ENCODE measurements around the gene NOL9. TPM values are rescaled to one million over a fixed set of nuclear protein-coding genes. Genes with fewer than 3 reads are reported as not detected.

Gene NOL9
- total and polyA plus RNA-seq, 2 donors (not counting 3 experiments of a cell fraction or from before 2014, with no cell fraction given), result 14.1 to 42.9 TPM

GRCh38 chr1:6574818-6575217 lies 20.5 kb upstream of the NOL9 start:
- CTCF ChIA-PET, result no interaction called here
- H3K9ac ChIP-seq (replicated peaks; ENCODE audit: extremely low read depth, insufficient read depth, low read length), result no peak overlapping the region
- H3K79me2 ChIP-seq (ENCODE audit: control insufficient read depth, insufficient read depth, low read length), result no peaks in the 10 kb centered on the region
- no peak overlapping the region for H3K4me3 ChIP-seq (replicated peaks in 1 of 3; ENCODE audit: insufficient read depth in 1 of 3, low read depth in 1 of 3, low read length in 3 of 3)
- peaks cover 4% of the 10 kb centered on the region for H3K4me1 ChIP-seq (ENCODE audit: control insufficient read depth, extremely low read depth, insufficient read depth, low read length)
- TF ChIP-seq GATA2 (IDR thresholded peaks at IDR 0.05; ENCODE audit: insufficient read depth, insufficient read length, low read depth, low read length) (no peak), POLR2A (IDR thresholded peaks at IDR 0.05; ENCODE audit: low read depth, low read length) (no peak), POLR2AphosphoS5 (IDR thresholded peaks at IDR 0.05; ENCODE audit: insufficient read depth, low read depth, low read length) (no peak), JUN (IDR thresholded peaks at IDR 0.05; ENCODE audit: borderline replicate concordance, insufficient read depth, insufficient read length, low read depth) (no peak), FOS (IDR thresholded peaks at IDR 0.05; ENCODE audit: borderline replicate concordance, insufficient read depth, low read length) (no peak), EZH2 (IDR thresholded peaks at IDR 0.05; ENCODE audit: borderline replicate concordance, low read depth, low read length, severe bottlenecking) (no peak), MYC (IDR thresholded peaks at IDR 0.05; ENCODE audit: low read depth, low read length) (no peak)
- TF ChIP-seq, protein P1, sequence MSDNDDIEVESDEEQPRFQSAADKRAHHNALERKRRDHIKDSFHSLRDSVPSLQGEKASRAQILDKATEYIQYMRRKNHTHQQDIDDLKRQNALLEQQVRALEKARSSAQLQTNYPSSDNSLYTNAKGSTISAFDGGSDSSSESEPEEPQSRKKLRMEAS (IDR thresholded peaks at IDR 0.05; ENCODE audit: insufficient read depth, insufficient read length), result no peak
- TF ChIP-seq, protein P2, sequence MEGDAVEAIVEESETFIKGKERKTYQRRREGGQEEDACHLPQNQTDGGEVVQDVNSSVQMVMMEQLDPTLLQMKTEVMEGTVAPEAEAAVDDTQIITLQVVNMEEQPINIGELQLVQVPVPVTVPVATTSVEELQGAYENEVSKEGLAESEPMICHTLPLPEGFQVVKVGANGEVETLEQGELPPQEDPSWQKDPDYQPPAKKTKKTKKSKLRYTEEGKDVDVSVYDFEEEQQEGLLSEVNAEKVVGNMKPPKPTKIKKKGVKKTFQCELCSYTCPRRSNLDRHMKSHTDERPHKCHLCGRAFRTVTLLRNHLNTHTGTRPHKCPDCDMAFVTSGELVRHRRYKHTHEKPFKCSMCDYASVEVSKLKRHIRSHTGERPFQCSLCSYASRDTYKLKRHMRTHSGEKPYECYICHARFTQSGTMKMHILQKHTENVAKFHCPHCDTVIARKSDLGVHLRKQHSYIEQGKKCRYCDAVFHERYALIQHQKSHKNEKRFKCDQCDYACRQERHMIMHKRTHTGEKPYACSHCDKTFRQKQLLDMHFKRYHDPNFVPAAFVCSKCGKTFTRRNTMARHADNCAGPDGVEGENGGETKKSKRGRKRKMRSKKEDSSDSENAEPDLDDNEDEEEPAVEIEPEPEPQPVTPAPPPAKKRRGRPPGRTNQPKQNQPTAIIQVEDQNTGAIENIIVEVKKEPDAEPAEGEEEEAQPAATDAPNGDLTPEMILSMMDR (IDR thresholded peaks at IDR 0.05; ENCODE audit: extremely low read depth in 1 of 2, insufficient read depth in 1 of 2, low read depth in 1 of 2, low read length in 2 of 2), result no peak
- dilution Hi-C loops (cut with MboI; ENCODE audit: extremely low pct_ligation_motif_present, low sequenced_read_pairs) (no loop called here), intact Hi-C loops (cut with micrococcal nuclease) (no loop called here)
- DNase-seq (ENCODE audit: low read depth, low spot score) (no peak), FAIRE-seq (no peak)
- POLR2A ChIA-PET, result no interaction called here
- H3K4me2 ChIP-seq (ENCODE audit: insufficient read depth, low read length), result no peak overlapping the region
- no peak overlapping the region for H2AFZ ChIP-seq (ENCODE audit: low read depth, low read length)
- BruUV-seq (replicated peaks), result no TSS peak
- no peaks in the 10 kb centered on the region for H4K20me1 ChIP-seq (replicated peaks; ENCODE audit: control insufficient read depth, extremely low read depth, insufficient read depth, low read length)
- no peak overlapping the region for H3K27ac ChIP-seq (ENCODE audit: insufficient read depth, low read depth, low read length)
- no peaks in the 10 kb centered on the region for H3K9me1 ChIP-seq (replicated peaks; ENCODE audit: control insufficient read depth, extremely low read depth, insufficient read depth, low read length)
- H3K9me3 ChIP-seq (replicated peaks; ENCODE audit: control insufficient read depth, insufficient read depth, low read length), result no peaks in the 10 kb centered on the region
- H3K36me3 ChIP-seq (ENCODE audit: control insufficient read depth in 2 of 2, extremely low read depth in 1 of 2, insufficient read depth in 2 of 2, low read length in 2 of 2), result no peaks in the 10 kb centered on the region
- H3K27me3 ChIP-seq (ENCODE audit: control insufficient read depth in 2 of 2, insufficient read depth in 2 of 2, low read length in 2 of 2), result peaks cover 5 to 10% of the 10 kb centered on the region in 2 experiments

Measured in endothelial cell of umbilical vein (primary cell).